Adrenal gland (tissue), 12 donors: ENCODE measurements around the gene MNAT1. TPM values are rescaled to one million over a fixed set of nuclear protein-coding genes. Genes with fewer than 3 reads are reported as not detected.

Experiments used
- DNase-seq, 7 donors: peaks; one replicate each; pipeline ENCODE4 v3.0.0-alpha.2; 2019 to 2020
- H3K27ac ChIP-seq, 5 donors: fragments of 200-600 bp; sonication (generic) in 4 of 5; 1 replicate in 3 of 5; 2 replicates in 2 of 5; pipeline versions ENCODE4 v1.5.1 to v1.8.0; 2016 to 2020; ENCODE audit warnings: mild to moderate bottlenecking in 1 of 5
- H3K27me3 ChIP-seq: fragments of 200-600 bp; 2 replicates; pipeline ENCODE4 v1.8.0; 2021
- H3K36me3 ChIP-seq, 2 donors: fragments of 200-600 bp; replicated peaks in 1 of 2; 1 replicate in 1 of 2; 2 replicates in 1 of 2; pipeline versions ENCODE4 v1.5.1 to v1.8.0; 2018 to 2022
- H3K4me1 ChIP-seq, 2 donors: fragments of 200-600 bp; replicated peaks in 1 of 2; 1 replicate in 1 of 2; 2 replicates in 1 of 2; pipeline versions ENCODE4 v1.5.1 to v1.8.0; 2018 to 2021
- H3K4me3 ChIP-seq, 4 donors: fragments of 200-600 bp; sonication (generic) in 3 of 4; one replicate each; pipeline ENCODE4 v1.5.1; 2016 to 2018
- H3K9me3 ChIP-seq, 3 donors: fragments of 200-600 bp; sonication (generic) in 1 of 3; replicated peaks in 1 of 3; 1 replicate in 2 of 3; 2 replicates in 1 of 3; pipeline versions ENCODE4 v1.5.1 to v1.8.0; 2016 to 2021
- CTCF ChIP-seq, 6 experiments: fragments of 450-650 bp in 4 of 6; fragments of 200-600 bp in 2 of 6; sonication (generic) in 1 of 6; IDR thresholded peaks; 1 replicate in 5 of 6; 2 replicates in 1 of 6; pipeline versions ENCODE4 v1.5.1 to v1.8.0; 2016 to 2021; ENCODE audit warnings: antibody characterized with exemption in 6 of 6, mild to moderate bottlenecking in 2 of 6, moderate library complexity in 1 of 6
- POLR2A ChIP-seq, 2 donors: fragments of 450-650 bp; IDR thresholded peaks; one replicate each; pipeline ENCODE4 v1.6.1; 2017; ENCODE audit warnings: antibody characterized with exemption in 2 of 2, mild to moderate bottlenecking in 2 of 2, moderate library complexity in 1 of 2
- WGBS, 4 donors: extraction: QIAGEN DNeasy Blood & Tissue Kit in 2 of 4; methylation state at CpG; one replicate each; pipeline versions ENCODE4 v1.1.5 to v1.1.7; 2013 to 2017; 5-methylcytosine and 5-hydroxymethylcytosine counted together
- intact Hi-C, 2 donors: fragments of 100-400 bp; cut with DNase I; formaldehyde crosslinking; loops; one replicate each; pipeline versions ENCODE4 v1.14.1 to v1.15.0; 2022 to 2023
- polyA plus RNA-seq, 3 donors: library from polyadenylated mRNA; stranded (reverse); fragments of 200-250 nt in 2 of 3; fragments of 350-450 nt in 1 of 3; fragmentation: Illumina TruSeq in 1 of 3; extraction: RNeasy Lipid Tissue Mini Kit (QIAGEN cat#74804) in 1 of 3; gene quantifications; one replicate each; pipeline ENCODE4 v1.2.3, GENCODE V29; 2013 to 2014
- total RNA-seq, 9 donors: library from RNA; depleted of rRNA in 4 of 9; stranded (reverse); fragments of >200 nt in 4 of 9; fragments of 120-200 nt in 1 of 9; fragmentation: NEBNext Ultra II Directional in 1 of 9; extraction: Animal tissue kit (Norgen Biotek cat#: 25700) in 1 of 9; gene quantifications; one replicate each; pipeline versions ENCODE4 v1.1.0 to v1.2.4, GENCODE V29; 2013 to 2023
- donor health status: healthy with polysubstance abuse.
- donor health status: Bipolar disorder and iron deficiency.
- donor health status: DM: yes; HTN: yes; CAD: no.
- donor health status: DM: no; HTN: no; CAD: no.
- donor health status: DM: no; HTN: no; CAD: no.
- donor health status: DM: yes; HTN: yes; CAD: no.

The MNAT1 gene
- total and polyA plus RNA-seq, 12 donors: 11.7 to 69.2 (median 29.0) TPM

- no peak overlapping the region for H3K4me3 ChIP-seq
- DNase-seq: no peak
- H3K27me3 ChIP-seq: no peaks in the 10 kb centered on the region
- intact Hi-C loops: no loop called here
- H3K9me3 ChIP-seq: no peaks in the 10 kb centered on the region
- H3K4me1 ChIP-seq: no peaks in the 10 kb centered on the region
- WGBS, 4 donors: 93 to 96% (median 95%) methylated on average over 3 of the region's 3 CpGs
- H3K36me3 ChIP-seq: no peaks in the 10 kb centered on the region
- H3K27ac ChIP-seq: no peak overlapping the region
- TF ChIP-seq POLR2A (IDR thresholded peaks at IDR 0.05) (no peak), CTCF (IDR thresholded peaks at IDR 0.05) (no peak)
These were observed 52.3 kb downstream of the MNAT1 start for GRCh38 chr14:60786905-60787304.

GRCh38 chr14:60789656-60790055 lies 55.1 kb downstream of the MNAT1 start:
- H3K27ac ChIP-seq: no peak overlapping the region
- H3K36me3 ChIP-seq: no peaks in the 10 kb centered on the region
- no peak overlapping the region for H3K4me3 ChIP-seq
- 93 to 100% (median 98%) methylated on average over 1 of the region's 1 CpG for WGBS, 4 donors
- intact Hi-C loops: no loop called here
- no peaks in the 10 kb centered on the region for H3K27me3 ChIP-seq
- H3K9me3 ChIP-seq: no peaks in the 10 kb centered on the region
- DNase-seq: no peak
- TF ChIP-seq POLR2A (IDR thresholded peaks at IDR 0.05) (no peak), CTCF (IDR thresholded peaks at IDR 0.05) (no peak)
- H3K4me1 ChIP-seq: no peaks in the 10 kb centered on the region

- Histone ChIP-seq H3K27ac (no peak overlapping the region), H3K36me3 (no peaks in the 10 kb centered on the region), H3K27me3 (no peaks in the 10 kb centered on the region), H3K9me3 (no peaks in the 10 kb centered on the region), H3K4me1 (no peaks in the 10 kb centered on the region), H3K4me3 (no peak overlapping the region)
- no peak for TF ChIP-seq POLR2A (IDR thresholded peaks at IDR 0.05)
- TF ChIP-seq CTCF (IDR thresholded peaks at IDR 0.05): no peak
- DNase-seq: no peak
- WGBS, 4 donors: 88 to 100% (median 91%) methylated on average over 1 of the region's 1 CpG
- intact Hi-C loops: no loop called here
These were observed 56.3 kb downstream of the MNAT1 start for GRCh38 chr14:60790850-60791249.

GRCh38 chr14:60796434-60796833 lies 61.9 kb downstream of the MNAT1 start:
- H3K4me3 ChIP-seq: no peak overlapping the region
- no peaks in the 10 kb centered on the region for H3K4me1 ChIP-seq
- no peaks in the 10 kb centered on the region for H3K9me3 ChIP-seq
- H3K27ac ChIP-seq: no peak overlapping the region
- TF ChIP-seq CTCF (IDR thresholded peaks at IDR 0.05) (no peak), POLR2A (IDR thresholded peaks at IDR 0.05) (no peak)
- H3K27me3 ChIP-seq: no peaks in the 10 kb centered on the region
- intact Hi-C loops: no loop called here
- no peaks in the 10 kb centered on the region for H3K36me3 ChIP-seq
- DNase-seq: no peak
